ENCODE data around the gene ADAP1.

DNA sequence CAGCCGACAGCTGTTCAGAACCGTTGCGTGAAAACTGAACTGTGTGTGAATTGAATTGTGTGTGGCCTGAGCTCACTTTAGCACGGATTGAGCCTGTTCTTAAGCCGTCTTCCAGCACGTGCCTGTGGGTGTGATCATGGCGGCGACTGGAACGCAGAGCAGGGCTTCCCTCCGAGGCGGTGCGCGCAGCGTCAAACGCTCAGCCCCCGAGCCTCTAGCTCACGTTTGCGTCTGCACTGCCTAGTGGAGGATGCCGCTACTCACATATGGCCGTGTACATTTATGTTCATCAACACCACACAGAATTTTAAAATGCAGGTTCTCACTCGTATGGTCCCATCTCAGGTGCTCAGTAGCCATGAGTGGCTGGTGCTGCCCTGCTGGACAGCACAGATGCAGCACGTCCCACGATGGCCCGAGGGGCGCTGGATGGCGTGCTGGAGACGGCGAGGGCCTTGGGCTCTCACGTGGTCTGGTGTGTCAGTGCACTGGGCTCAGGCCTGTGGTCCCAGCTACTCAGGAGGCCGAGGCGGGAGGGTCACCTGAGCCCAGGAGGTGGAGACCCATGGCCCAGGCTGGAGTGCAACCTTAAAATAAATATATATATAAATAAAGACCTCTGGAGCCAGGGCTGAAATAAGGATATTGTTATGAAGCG is 100.2 kb downstream of the ADAP1 start:
- TF ChIP-seq, protein P1, sequence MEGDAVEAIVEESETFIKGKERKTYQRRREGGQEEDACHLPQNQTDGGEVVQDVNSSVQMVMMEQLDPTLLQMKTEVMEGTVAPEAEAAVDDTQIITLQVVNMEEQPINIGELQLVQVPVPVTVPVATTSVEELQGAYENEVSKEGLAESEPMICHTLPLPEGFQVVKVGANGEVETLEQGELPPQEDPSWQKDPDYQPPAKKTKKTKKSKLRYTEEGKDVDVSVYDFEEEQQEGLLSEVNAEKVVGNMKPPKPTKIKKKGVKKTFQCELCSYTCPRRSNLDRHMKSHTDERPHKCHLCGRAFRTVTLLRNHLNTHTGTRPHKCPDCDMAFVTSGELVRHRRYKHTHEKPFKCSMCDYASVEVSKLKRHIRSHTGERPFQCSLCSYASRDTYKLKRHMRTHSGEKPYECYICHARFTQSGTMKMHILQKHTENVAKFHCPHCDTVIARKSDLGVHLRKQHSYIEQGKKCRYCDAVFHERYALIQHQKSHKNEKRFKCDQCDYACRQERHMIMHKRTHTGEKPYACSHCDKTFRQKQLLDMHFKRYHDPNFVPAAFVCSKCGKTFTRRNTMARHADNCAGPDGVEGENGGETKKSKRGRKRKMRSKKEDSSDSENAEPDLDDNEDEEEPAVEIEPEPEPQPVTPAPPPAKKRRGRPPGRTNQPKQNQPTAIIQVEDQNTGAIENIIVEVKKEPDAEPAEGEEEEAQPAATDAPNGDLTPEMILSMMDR (optimal IDR thresholded peaks at IDR 0.05 in 1 of 3, IDR thresholded peaks at IDR 0.05 in 1 of 3, conservative IDR thresholded peaks at IDR 0.05 in 1 of 3; ENCODE audit: extremely low read depth in 1 of 3, insufficient read depth in 2 of 3, low read length in 3 of 3): no peak
- no peak for TF ChIP-seq EZH2 (IDR thresholded peaks at IDR 0.05; ENCODE audit: low read length)

Measured in keratinocyte (primary cell).